ENCODE data around the gene ARF3. TPM values are rescaled to one million over a fixed set of nuclear protein-coding genes. Genes with fewer than 3 reads are reported as not detected.

Gene ARF3
- total RNA-seq, 1 donor from 2014 or later: 307 TPM

- Mint-ChIP-seq H3K27me3 (ENCODE audit: unreplicated experiment) (peaks cover 1% of the 10 kb centered on the region), H3K4me3 (ENCODE audit: unreplicated experiment) (no peak overlapping the region), H3K36me3 (ENCODE audit: low read depth, unreplicated experiment) (peaks cover 38% of the 10 kb centered on the region), H3K9me3 (ENCODE audit: unreplicated experiment) (no peaks in the 10 kb centered on the region), H3K4me1 (ENCODE audit: unreplicated experiment) (peaks cover 21% of the 10 kb centered on the region), H3K27ac (ENCODE audit: unreplicated experiment) (no peak overlapping the region)
- TF ChIP-seq, protein P1, sequence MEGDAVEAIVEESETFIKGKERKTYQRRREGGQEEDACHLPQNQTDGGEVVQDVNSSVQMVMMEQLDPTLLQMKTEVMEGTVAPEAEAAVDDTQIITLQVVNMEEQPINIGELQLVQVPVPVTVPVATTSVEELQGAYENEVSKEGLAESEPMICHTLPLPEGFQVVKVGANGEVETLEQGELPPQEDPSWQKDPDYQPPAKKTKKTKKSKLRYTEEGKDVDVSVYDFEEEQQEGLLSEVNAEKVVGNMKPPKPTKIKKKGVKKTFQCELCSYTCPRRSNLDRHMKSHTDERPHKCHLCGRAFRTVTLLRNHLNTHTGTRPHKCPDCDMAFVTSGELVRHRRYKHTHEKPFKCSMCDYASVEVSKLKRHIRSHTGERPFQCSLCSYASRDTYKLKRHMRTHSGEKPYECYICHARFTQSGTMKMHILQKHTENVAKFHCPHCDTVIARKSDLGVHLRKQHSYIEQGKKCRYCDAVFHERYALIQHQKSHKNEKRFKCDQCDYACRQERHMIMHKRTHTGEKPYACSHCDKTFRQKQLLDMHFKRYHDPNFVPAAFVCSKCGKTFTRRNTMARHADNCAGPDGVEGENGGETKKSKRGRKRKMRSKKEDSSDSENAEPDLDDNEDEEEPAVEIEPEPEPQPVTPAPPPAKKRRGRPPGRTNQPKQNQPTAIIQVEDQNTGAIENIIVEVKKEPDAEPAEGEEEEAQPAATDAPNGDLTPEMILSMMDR (IDR thresholded peaks at IDR 0.05; ENCODE audit: unreplicated experiment): no peak
- no peak for DNase-seq (ENCODE audit: low spot score)
Measured at GRCh38 chr12:48943221-48943620, 14.1 kb downstream of the ARF3 start.

- Mint-ChIP-seq H3K4me3 (ENCODE audit: unreplicated experiment) (no peak overlapping the region), H3K27ac (ENCODE audit: unreplicated experiment) (peak overlapping the region; percentile 74), H3K36me3 (ENCODE audit: low read depth, unreplicated experiment) (peaks cover 42% of the 10 kb centered on the region), H3K4me1 (ENCODE audit: unreplicated experiment) (peaks cover 16% of the 10 kb centered on the region), H3K27me3 (ENCODE audit: unreplicated experiment) (peaks cover 10% of the 10 kb centered on the region), H3K9me3 (ENCODE audit: unreplicated experiment) (no peaks in the 10 kb centered on the region)
- TF ChIP-seq, protein P1 (IDR thresholded peaks at IDR 0.05; ENCODE audit: unreplicated experiment): no peak
- DNase-seq (ENCODE audit: low spot score): no peak
Measured at GRCh38 chr12:48940181-48940580, 17.1 kb downstream of the ARF3 start.

DNA sequence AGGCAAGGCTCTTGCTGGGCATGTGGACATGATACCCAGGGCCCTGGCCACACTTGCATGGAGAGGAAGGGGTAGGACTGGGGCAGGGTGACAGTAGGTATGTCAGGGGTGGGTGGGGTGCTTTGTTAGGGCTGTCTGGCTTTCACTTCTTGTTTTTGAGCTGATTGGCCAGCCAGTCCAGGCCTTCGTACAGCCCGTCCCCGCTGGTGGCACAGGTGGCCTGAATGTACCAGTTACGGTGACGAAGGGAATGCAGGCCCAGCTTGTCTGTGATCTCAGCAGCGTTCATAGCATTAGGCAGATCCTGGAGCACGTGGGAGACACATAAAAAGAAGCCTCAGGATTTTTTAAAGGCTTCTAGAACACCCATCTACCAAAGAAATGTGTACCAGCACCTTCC, 18.5 kb downstream of the ARF3 start:
- H3K4me3 Mint-ChIP-seq (ENCODE audit: unreplicated experiment): peak overlapping the region; percentile 29
- no peak for DNase-seq (ENCODE audit: low spot score)
- peaks cover 12% of the 10 kb centered on the region for H3K27me3 Mint-ChIP-seq (ENCODE audit: unreplicated experiment)
- H3K4me1 Mint-ChIP-seq (ENCODE audit: unreplicated experiment): peaks cover 25% of the 10 kb centered on the region
- H3K9me3 Mint-ChIP-seq (ENCODE audit: unreplicated experiment): no peaks in the 10 kb centered on the region
- peaks cover 51% of the 10 kb centered on the region for H3K36me3 Mint-ChIP-seq (ENCODE audit: low read depth, unreplicated experiment)
- H3K27ac Mint-ChIP-seq (ENCODE audit: unreplicated experiment): no peak overlapping the region
- TF ChIP-seq, protein P1 (IDR thresholded peaks at IDR 0.05; ENCODE audit: unreplicated experiment): no peak

DNA sequence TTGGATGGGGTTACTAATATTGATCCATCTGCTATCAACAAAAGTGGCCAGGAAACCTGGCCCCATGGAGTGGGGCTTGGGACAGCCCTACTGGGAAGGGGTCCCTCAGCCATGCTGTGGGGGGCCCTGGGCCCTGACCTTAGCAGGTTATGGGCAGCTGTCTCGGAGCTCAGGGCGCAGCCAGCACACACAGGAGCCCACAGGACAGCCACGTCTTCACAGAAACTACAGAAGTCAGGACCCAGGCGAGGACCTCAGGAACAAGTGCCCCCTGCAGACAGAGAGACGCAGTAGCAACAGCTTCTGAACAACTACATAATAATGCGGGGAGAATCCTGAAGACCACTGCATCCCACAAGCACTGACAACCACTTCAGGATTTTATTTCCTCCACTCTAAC, 20.1 kb downstream of the ARF3 start:
- peak overlapping the region; percentile 37 for H3K4me3 Mint-ChIP-seq (ENCODE audit: unreplicated experiment)
- H3K27me3 Mint-ChIP-seq (ENCODE audit: unreplicated experiment): peaks cover 11% of the 10 kb centered on the region
- H3K4me1 Mint-ChIP-seq (ENCODE audit: unreplicated experiment): peaks cover 21% of the 10 kb centered on the region
- no peaks in the 10 kb centered on the region for H3K9me3 Mint-ChIP-seq (ENCODE audit: unreplicated experiment)
- peaks cover 53% of the 10 kb centered on the region for H3K36me3 Mint-ChIP-seq (ENCODE audit: low read depth, unreplicated experiment)
- peak; percentile 12 for DNase-seq (ENCODE audit: low spot score)
- TF ChIP-seq, protein P1 (IDR thresholded peaks at IDR 0.05; ENCODE audit: unreplicated experiment): no peak
- no peak overlapping the region for H3K27ac Mint-ChIP-seq (ENCODE audit: unreplicated experiment)

DNA sequence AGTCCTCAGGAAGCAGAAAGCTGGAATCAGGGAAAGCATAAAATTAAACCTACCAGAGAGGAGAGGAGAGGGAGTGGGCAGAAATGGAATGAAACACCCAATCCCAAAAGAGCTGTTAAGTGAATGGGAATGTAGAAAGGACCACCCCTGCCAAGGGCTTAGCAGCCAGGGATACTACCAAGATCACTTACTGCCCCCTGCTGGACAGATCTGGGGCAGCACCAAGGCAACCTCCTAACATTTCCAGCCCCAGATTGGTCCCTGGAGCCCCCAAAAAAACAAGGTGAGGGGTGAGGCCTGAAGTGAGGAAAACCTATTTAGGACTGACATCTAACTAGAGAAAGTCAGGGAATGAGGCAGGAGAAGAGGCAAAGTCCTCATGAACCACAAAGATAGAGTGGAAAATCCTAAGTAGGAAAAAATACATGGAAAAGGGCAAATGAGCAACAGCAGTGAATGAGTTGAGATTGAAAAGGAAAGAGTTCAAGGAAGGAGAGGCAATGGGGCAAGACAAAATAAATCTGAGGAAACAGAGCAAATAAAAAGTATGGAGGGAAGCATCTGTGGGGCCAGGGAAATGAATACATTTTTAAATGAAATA, 20.8 kb downstream of the ARF3 start:
- no peak overlapping the region for H3K4me3 Mint-ChIP-seq (ENCODE audit: unreplicated experiment)
- H3K9me3 Mint-ChIP-seq (ENCODE audit: unreplicated experiment): no peaks in the 10 kb centered on the region
- H3K27me3 Mint-ChIP-seq (ENCODE audit: unreplicated experiment): peaks cover 11% of the 10 kb centered on the region
- H3K4me1 Mint-ChIP-seq (ENCODE audit: unreplicated experiment): peaks cover 19% of the 10 kb centered on the region
- peak overlapping the region; percentile 3 for H3K27ac Mint-ChIP-seq (ENCODE audit: unreplicated experiment)
- peak; percentile 87 for DNase-seq (ENCODE audit: low spot score)
- TF ChIP-seq, protein P1 (IDR thresholded peaks at IDR 0.05; ENCODE audit: unreplicated experiment): peak; percentile 92
- H3K36me3 Mint-ChIP-seq (ENCODE audit: low read depth, unreplicated experiment): peaks cover 49% of the 10 kb centered on the region

Measured in endothelial cell (in vitro differentiated cells).